ENCODE measurements around the gene HS6ST1. TPM values are rescaled to one million over a fixed set of nuclear protein-coding genes. Genes with fewer than 3 reads are reported as not detected.

The HS6ST1 gene
- total RNA-seq, 2 donors from 2014 or later, result 25.4 to 44.8 TPM

GRCh38 chr2:128317181-128317898 is 1.3 kb downstream of the HS6ST1 start:
- WGBS, 2 donors, result 0 to 3% methylated on average over 11 to 35 of the region's 35 CpGs
- Histone ChIP-seq H3K36me3 (replicated peaks in 1 of 2; ENCODE audit: insufficient read depth in 1 of 2, low read depth in 2 of 2) (no peaks in the 10 kb centered on the region), H3K9me3 (no peaks in the 10 kb centered on the region), H3K4me3 (peak overlapping the region; percentile 81 to 86), H3K4me1 (peaks cover 63% of the 10 kb centered on the region), H3K27ac (peak overlapping the region in 3 of 4 donors; percentile 66 to 77 (median 72)), H3K27me3 (no peaks in the 10 kb centered on the region)
- ATAC-seq (peak; percentile 7), DNase-seq (peak; percentile 55 to 69 (median 60))
- TF ChIP-seq POLR2A (IDR thresholded peaks at IDR 0.05) (peak in 2 of 3 donors; percentile 54 to 61), CTCF (IDR thresholded peaks at IDR 0.05) (peak in 1 of 7 experiments; percentile 4)
- intact Hi-C loops (cut with DNase I), result loop anchor here (10.0 kb wide), 1 partner anchor 417 kb away; no protein-coding TSS in a partner anchor

DNA sequence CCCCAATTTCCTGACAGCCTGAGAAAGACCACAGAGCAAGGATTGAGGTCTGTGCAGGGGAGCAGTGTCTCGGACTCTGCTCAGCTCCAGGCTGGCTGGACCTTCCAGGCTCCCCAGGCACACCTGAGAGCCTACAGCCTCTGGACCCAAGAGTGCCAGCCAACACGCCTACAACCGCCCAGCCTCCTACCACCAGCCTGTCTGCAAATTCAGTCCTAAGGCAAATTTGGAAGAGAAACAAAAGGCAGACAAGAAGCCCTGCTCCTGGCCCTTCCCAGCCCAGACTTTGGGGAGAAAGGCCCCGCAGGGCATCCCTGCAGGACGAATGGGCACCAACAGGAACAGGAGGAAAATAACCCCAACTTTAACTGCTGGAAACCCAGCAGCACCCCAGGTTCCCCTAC is 1.9 kb downstream of the HS6ST1 start:
- no peak for TF ChIP-seq CTCF (IDR thresholded peaks at IDR 0.05)
- TF ChIP-seq POLR2A (IDR thresholded peaks at IDR 0.05), result no peak
- ATAC-seq (no peak), DNase-seq (peak in 2 of 4 donors; percentile 16 to 23)
- no peaks in the 10 kb centered on the region for H3K36me3 ChIP-seq (replicated peaks in 1 of 2; ENCODE audit: insufficient read depth in 1 of 2, low read depth in 2 of 2)
- H3K27ac ChIP-seq, result peak overlapping the region in 3 of 4 donors; percentile 66 to 77 (median 72)
- WGBS, 2 donors, result 20 to 24% methylated on average over 4 to 5 of the region's 5 CpGs
- H3K4me3 ChIP-seq, result peak overlapping the region; percentile 81 to 86
- no peaks in the 10 kb centered on the region for H3K9me3 ChIP-seq
- intact Hi-C loops (cut with DNase I), result loop anchor here (10.0 kb wide), 1 partner anchor 418 kb away; no protein-coding TSS in a partner anchor
- peaks cover 67% of the 10 kb centered on the region for H3K4me1 ChIP-seq
- H3K27me3 ChIP-seq, result no peaks in the 10 kb centered on the region

GRCh38 chr2:128315829-128316776 is 2.6 kb downstream of the HS6ST1 start:
- WGBS, 2 donors, result 60 to 64% methylated on average over 6 to 19 of the region's 20 CpGs
- intact Hi-C loops (cut with DNase I), result loop anchor here (10.0 kb wide), 1 partner anchor 419 kb away; no protein-coding TSS in a partner anchor
- peak overlapping the region in 1 of 2 donors; percentile 2 for H3K4me3 ChIP-seq
- H3K27ac ChIP-seq, result peak overlapping the region in 2 of 4 donors; percentile 72 to 77
- no peaks in the 10 kb centered on the region for H3K27me3 ChIP-seq
- DNase-seq (peak in 2 of 4 donors; percentile 16 to 32), ATAC-seq (no peak)
- H3K36me3 ChIP-seq (replicated peaks in 1 of 2; ENCODE audit: insufficient read depth in 1 of 2, low read depth in 2 of 2), result no peaks in the 10 kb centered on the region
- no peaks in the 10 kb centered on the region for H3K9me3 ChIP-seq
- peaks cover 68% of the 10 kb centered on the region for H3K4me1 ChIP-seq
- TF ChIP-seq CTCF (IDR thresholded peaks at IDR 0.05) (no peak), POLR2A (IDR thresholded peaks at IDR 0.05) (no peak)

DNA sequence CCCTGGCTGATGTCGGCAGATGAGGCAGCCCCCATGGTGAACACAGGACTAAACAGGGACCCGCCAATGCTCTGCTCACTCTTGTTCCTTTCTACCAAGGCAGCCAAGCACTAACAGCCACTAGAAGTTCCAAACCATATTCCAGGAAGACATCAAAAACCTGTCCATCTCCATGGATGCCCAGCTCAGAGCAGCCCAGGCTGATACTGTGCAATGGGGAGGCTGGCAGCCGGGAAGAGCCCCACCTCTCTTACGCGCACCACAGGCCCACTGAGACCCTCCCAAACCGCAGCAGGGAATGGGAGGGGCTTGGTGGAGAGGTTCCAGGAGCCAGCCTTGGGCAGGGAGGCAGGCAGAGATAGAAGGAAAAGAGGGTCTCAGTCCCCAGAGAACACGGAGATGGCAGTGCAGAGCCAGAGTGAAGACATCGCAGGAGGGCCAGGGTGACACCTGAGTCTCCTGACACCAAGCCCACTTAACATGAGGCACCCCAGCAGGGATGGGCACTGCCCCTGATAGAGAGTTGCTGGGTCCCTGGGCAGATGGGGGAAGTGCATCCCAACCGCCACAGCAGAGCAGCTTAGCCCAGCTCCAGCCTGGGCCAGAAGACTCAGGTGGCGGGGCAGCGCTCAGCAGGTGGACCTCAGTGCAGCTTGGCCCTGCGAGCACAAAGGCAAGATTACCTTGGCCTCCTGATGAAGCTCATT is 3.4 kb downstream of the HS6ST1 start:
- Histone ChIP-seq H3K27me3 (no peaks in the 10 kb centered on the region), H3K36me3 (replicated peaks in 1 of 2; ENCODE audit: insufficient read depth in 1 of 2, low read depth in 2 of 2) (no peaks in the 10 kb centered on the region), H3K4me1 (peaks cover 76% of the 10 kb centered on the region), H3K4me3 (no peak overlapping the region), H3K9me3 (no peaks in the 10 kb centered on the region), H3K27ac (peak overlapping the region in 1 of 4 donors; percentile 16)
- WGBS, 2 donors, result 77 to 85% methylated on average over 11 to 12 of the region's 12 CpGs
- DNase-seq (peak in 3 of 4 donors; percentile 4 to 31 (median 29)), ATAC-seq (no peak)
- TF ChIP-seq CTCF (IDR thresholded peaks at IDR 0.05), result no peak
- TF ChIP-seq POLR2A (IDR thresholded peaks at IDR 0.05), result no peak
- intact Hi-C loops (cut with DNase I), result loop anchor here (10.0 kb wide), 1 partner anchor 420 kb away; no protein-coding TSS in a partner anchor
